ENCODE data around the gene HOXC5. TPM values are rescaled to one million over a fixed set of nuclear protein-coding genes. Genes with fewer than 3 reads are reported as not detected.

The HOXC5 gene
- total RNA-seq, 1 experiment from 2014 or later: 5.0 TPM

- peaks cover 9% of the 10 kb centered on the region for H3K4me1 ChIP-seq (ENCODE audit: control insufficient read depth, insufficient read depth, low read length)
- in situ Hi-C loops (cut with HindIII; ENCODE audit: low pct_unique_long_range_greater_than_20kb, low sequenced_read_pairs) (no loop called here), intact Hi-C loops (cut with micrococcal nuclease; ENCODE audit: unreplicated experiment) (loop anchor here (10.0 kb wide), 1 partner anchor 614 kb away; the partner anchor contains the start of gene SP1)
- peak overlapping the region; percentile 99 for H3K27ac ChIP-seq (ENCODE audit: low read length)
- H3K27me3 ChIP-seq (ENCODE audit: control insufficient read depth, insufficient read depth, low read length): no peaks in the 10 kb centered on the region
- no peaks in the 10 kb centered on the region for H3K9me3 ChIP-seq (ENCODE audit: control insufficient read depth, insufficient read depth, low read depth, low read length)
- no TSS peak for BruUV-seq (replicated peaks)
- DNase-seq (ENCODE audit: low read depth, low spot score) (no peak), ATAC-seq (peak; percentile 28)
- ChIA-PET POLR2A (interaction anchor here (0.7 to 1.2 kb wide), 2 partner anchors 10 to 12 kb away, joined by 3 to 9 read pairs; no protein-coding TSS in a partner anchor), CTCF (interaction anchor here (1.6 to 1.7 kb wide), 2 partner anchors 10 to 13 kb away, joined by 5 to 9 read pairs; partner anchors contain the start of gene HOXC10)
- peak overlapping the region; percentile 66 to 67 for H3K4me3 ChIP-seq (ENCODE audit: low read depth in 2 of 2, low read length in 2 of 2)
- H3K36me3 ChIP-seq (ENCODE audit: control insufficient read depth, insufficient read depth, low read length): peaks cover 3% of the 10 kb centered on the region
- TF ChIP-seq TCF7L2 (IDR thresholded peaks at IDR 0.05; ENCODE audit: low read depth, low read length): no peak
- TF ChIP-seq, protein P1, sequence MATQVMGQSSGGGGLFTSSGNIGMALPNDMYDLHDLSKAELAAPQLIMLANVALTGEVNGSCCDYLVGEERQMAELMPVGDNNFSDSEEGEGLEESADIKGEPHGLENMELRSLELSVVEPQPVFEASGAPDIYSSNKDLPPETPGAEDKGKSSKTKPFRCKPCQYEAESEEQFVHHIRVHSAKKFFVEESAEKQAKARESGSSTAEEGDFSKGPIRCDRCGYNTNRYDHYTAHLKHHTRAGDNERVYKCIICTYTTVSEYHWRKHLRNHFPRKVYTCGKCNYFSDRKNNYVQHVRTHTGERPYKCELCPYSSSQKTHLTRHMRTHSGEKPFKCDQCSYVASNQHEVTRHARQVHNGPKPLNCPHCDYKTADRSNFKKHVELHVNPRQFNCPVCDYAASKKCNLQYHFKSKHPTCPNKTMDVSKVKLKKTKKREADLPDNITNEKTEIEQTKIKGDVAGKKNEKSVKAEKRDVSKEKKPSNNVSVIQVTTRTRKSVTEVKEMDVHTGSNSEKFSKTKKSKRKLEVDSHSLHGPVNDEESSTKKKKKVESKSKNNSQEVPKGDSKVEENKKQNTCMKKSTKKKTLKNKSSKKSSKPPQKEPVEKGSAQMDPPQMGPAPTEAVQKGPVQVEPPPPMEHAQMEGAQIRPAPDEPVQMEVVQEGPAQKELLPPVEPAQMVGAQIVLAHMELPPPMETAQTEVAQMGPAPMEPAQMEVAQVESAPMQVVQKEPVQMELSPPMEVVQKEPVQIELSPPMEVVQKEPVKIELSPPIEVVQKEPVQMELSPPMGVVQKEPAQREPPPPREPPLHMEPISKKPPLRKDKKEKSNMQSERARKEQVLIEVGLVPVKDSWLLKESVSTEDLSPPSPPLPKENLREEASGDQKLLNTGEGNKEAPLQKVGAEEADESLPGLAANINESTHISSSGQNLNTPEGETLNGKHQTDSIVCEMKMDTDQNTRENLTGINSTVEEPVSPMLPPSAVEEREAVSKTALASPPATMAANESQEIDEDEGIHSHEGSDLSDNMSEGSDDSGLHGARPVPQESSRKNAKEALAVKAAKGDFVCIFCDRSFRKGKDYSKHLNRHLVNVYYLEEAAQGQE (IDR thresholded peaks at IDR 0.05; ENCODE audit: insufficient read depth in 1 of 2, low read depth in 2 of 2, low read length in 1 of 2): 0 out of 4 replicates have a peak, but pooled peaks of 1 of the 2 experiments have one; percentile 18
- TF ChIP-seq SIN3A (IDR thresholded peaks at IDR 0.05; ENCODE audit: borderline replicate concordance, insufficient read depth, low read depth, low read length): no peak
- TF ChIP-seq POLR2AphosphoS5 (IDR thresholded peaks at IDR 0.05; ENCODE audit: low read depth, low read length): peak; percentile 38; the same call in 1 of the 2 replicates
- TF ChIP-seq, protein P2, sequence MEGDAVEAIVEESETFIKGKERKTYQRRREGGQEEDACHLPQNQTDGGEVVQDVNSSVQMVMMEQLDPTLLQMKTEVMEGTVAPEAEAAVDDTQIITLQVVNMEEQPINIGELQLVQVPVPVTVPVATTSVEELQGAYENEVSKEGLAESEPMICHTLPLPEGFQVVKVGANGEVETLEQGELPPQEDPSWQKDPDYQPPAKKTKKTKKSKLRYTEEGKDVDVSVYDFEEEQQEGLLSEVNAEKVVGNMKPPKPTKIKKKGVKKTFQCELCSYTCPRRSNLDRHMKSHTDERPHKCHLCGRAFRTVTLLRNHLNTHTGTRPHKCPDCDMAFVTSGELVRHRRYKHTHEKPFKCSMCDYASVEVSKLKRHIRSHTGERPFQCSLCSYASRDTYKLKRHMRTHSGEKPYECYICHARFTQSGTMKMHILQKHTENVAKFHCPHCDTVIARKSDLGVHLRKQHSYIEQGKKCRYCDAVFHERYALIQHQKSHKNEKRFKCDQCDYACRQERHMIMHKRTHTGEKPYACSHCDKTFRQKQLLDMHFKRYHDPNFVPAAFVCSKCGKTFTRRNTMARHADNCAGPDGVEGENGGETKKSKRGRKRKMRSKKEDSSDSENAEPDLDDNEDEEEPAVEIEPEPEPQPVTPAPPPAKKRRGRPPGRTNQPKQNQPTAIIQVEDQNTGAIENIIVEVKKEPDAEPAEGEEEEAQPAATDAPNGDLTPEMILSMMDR (IDR thresholded peaks at IDR 0.05): no peak
Measured at GRCh38 chr12:53998110-53998899, 34.5 kb upstream of the HOXC5 start.

- no TSS peak for BruUV-seq (replicated peaks)
- ChIA-PET POLR2A (interaction anchor here (0.7 to 1.2 kb wide), 2 partner anchors 11 to 13 kb away, joined by 3 to 9 read pairs; no protein-coding TSS in a partner anchor), CTCF (interaction anchor here (0.6 to 1.7 kb wide), 2 partner anchors 11 to 14 kb away, joined by 6 to 9 read pairs; partner anchors contain the start of gene HOXC10)
- Histone ChIP-seq H3K9me3 (ENCODE audit: control insufficient read depth, insufficient read depth, low read depth, low read length) (no peaks in the 10 kb centered on the region), H3K27ac (ENCODE audit: low read length) (peak overlapping the region; percentile 99), H3K36me3 (ENCODE audit: control insufficient read depth, insufficient read depth, low read length) (peaks cover 3% of the 10 kb centered on the region), H3K4me3 (ENCODE audit: low read depth in 2 of 2, low read length in 2 of 2) (peak overlapping the region; percentile 66 to 67), H3K27me3 (ENCODE audit: control insufficient read depth, insufficient read depth, low read length) (no peaks in the 10 kb centered on the region), H3K4me1 (ENCODE audit: control insufficient read depth, insufficient read depth, low read length) (peaks cover 14% of the 10 kb centered on the region)
- intact Hi-C loops (cut with micrococcal nuclease; ENCODE audit: unreplicated experiment) (loop anchor here (10.0 kb wide), 1 partner anchor 614 kb away; the partner anchor contains the start of gene SP1), in situ Hi-C loops (cut with HindIII; ENCODE audit: low pct_unique_long_range_greater_than_20kb, low sequenced_read_pairs) (no loop called here)
- DNase-seq (ENCODE audit: low read depth, low spot score) (no peak), ATAC-seq (no peak)
- TF ChIP-seq TCF7L2 (IDR thresholded peaks at IDR 0.05; ENCODE audit: low read depth, low read length): peak; percentile 63; the same call in 1 of the 2 replicates
- TF ChIP-seq, protein P1 (IDR thresholded peaks at IDR 0.05; ENCODE audit: insufficient read depth in 1 of 2, low read depth in 2 of 2, low read length in 1 of 2): no peak
Measured at GRCh38 chr12:53998900-53999236, 34.0 kb upstream of the HOXC5 start.

Data from Panc1 (cell line).